SH-SY5Y (cell line): ENCODE measurements around the gene SCN9A.

Experiments
- GATA2 ChIP-seq: IDR thresholded peaks from 2 replicates; pipeline ENCODE4 v1.6.1; 2011; ENCODE audit warnings: mild to moderate bottlenecking, low read depth, low read length
- GATA3 ChIP-seq: IDR thresholded peaks from 2 replicates; pipeline ENCODE4 v1.6.1; 2011; ENCODE audit warnings: low read depth, mild to moderate bottlenecking, low read length, moderate library complexity

DNA sequence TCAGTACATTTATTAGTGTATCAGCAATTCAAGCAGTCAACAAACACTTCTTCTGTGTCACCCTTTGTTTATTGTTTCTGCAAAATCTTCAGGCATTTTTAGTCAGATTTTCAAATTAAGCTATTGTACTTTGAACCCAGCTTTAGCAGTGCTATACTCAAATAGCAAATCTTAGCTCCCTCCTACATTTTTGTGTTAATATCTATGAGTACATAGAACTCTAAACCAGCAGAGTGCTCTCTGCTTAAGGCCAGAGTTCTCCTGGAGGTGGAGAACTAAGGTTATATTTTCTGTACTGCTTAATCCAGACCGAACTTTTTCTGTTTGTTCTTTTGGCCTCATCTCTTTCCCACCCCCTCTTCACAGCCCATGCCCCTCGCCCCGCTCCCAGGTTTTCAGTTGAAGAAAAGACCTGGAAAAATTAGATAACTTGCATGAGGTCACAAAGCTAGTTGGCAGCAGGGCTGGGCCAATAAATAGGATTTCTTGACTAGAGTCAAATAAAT lies 218.7 kb downstream of the SCN9A start:
- TF ChIP-seq GATA2 (no peak), GATA3 (no peak)
